ENCODE data around the gene IL1R2. TPM values are rescaled to one million over a fixed set of nuclear protein-coding genes. Genes with fewer than 3 reads are reported as not detected.
A peak's percentile ranks its signal among the peaks of the same experiment; 100 is the strongest.

Gene IL1R2
- total RNA-seq = 20.0 TPM
- 11.2 TPM for polyA plus RNA-seq (ENCODE audit: insufficient read depth, low read depth, low replicate concordance)
- long read RNA-seq, donor 1 = 0 reads
- long read RNA-seq, donor 2 = 0 reads
- long read RNA-seq, donor 3 = 0 reads
- long read RNA-seq, donor 4 = 0 reads
- long read RNA-seq, donor 5 = 0 reads
- long read RNA-seq, donor 6, partial matches to known transcripts = 0 of 1 reads
- long read RNA-seq, donor 6, other reads (novel, unspliced or antisense) = 0 of 1 reads
- long read RNA-seq, donor 7, partial matches to known transcripts = 3 of 5 reads
- long read RNA-seq, donor 7, other reads (novel, unspliced or antisense) = 1 of 5 reads
- long read RNA-seq, donor 8, partial matches to known transcripts = 0 of 1 reads
- long read RNA-seq, donor 8, other reads (novel, unspliced or antisense) = 0 of 1 reads
- long read RNA-seq, donor 9 = 0 reads
- long read RNA-seq, donor 10 = 0 reads

- FAIRE-seq = no peak
- Histone ChIP-seq H3K27ac (ENCODE audit: low read depth in 2 of 2, low read length in 2 of 2) (no peak within 1 kb of the TSS), H3K9ac (ENCODE audit: low read length in 3 of 3) (peak within 1 kb of the TSS in 1 of 3 donors; percentile 26), H3K4me1 (ENCODE audit: control insufficient read depth in 2 of 3, insufficient read depth in 2 of 3, low read depth in 1 of 3, low read length in 3 of 3) (peaks cover 0 to 5% (median 0%) of the 10 kb centered on the region in 3 donors), H3K9me3 (ENCODE audit: control insufficient read depth in 2 of 3, insufficient read depth in 1 of 3, low read length in 3 of 3) (no peaks in the 10 kb centered on the region), H3K36me3 (ENCODE audit: control insufficient read depth in 2 of 3, insufficient read depth in 3 of 3, low read length in 3 of 3) (no peaks in the 10 kb centered on the region), H3K4me3 (ENCODE audit: low read length in 3 of 3) (no peak within 1 kb of the TSS), H3K27me3 (ENCODE audit: control insufficient read depth, insufficient read depth, low read length) (no peaks in the 10 kb centered on the region)
- TF ChIP-seq, protein P1, sequence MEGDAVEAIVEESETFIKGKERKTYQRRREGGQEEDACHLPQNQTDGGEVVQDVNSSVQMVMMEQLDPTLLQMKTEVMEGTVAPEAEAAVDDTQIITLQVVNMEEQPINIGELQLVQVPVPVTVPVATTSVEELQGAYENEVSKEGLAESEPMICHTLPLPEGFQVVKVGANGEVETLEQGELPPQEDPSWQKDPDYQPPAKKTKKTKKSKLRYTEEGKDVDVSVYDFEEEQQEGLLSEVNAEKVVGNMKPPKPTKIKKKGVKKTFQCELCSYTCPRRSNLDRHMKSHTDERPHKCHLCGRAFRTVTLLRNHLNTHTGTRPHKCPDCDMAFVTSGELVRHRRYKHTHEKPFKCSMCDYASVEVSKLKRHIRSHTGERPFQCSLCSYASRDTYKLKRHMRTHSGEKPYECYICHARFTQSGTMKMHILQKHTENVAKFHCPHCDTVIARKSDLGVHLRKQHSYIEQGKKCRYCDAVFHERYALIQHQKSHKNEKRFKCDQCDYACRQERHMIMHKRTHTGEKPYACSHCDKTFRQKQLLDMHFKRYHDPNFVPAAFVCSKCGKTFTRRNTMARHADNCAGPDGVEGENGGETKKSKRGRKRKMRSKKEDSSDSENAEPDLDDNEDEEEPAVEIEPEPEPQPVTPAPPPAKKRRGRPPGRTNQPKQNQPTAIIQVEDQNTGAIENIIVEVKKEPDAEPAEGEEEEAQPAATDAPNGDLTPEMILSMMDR (IDR thresholded peaks at IDR 0.05; ENCODE audit: borderline replicate concordance, extremely low read depth, insufficient read depth) = no peak
- intact Hi-C loops (cut with DNase I) = no loop called here
- DNase-seq = no peak
Observed at GRCh38 chr2:101991721-101992145, at the start of gene IL1R2. TSS of gene IL1R2 (plus strand) at chr2:101991960. CDS start at chr2:102008576, 16,616 bp downstream.

GRCh38 chr2:101942851-101943250 lies 48.9 kb upstream of the IL1R2 start:
- Histone ChIP-seq H3K36me3 (ENCODE audit: control insufficient read depth in 2 of 3, insufficient read depth in 3 of 3, low read length in 3 of 3) (no peaks in the 10 kb centered on the region), H3K27me3 (ENCODE audit: control insufficient read depth, insufficient read depth, low read length) (no peaks in the 10 kb centered on the region), H3K9ac (ENCODE audit: low read length in 3 of 3) (no peak overlapping the region), H3K4me1 (ENCODE audit: control insufficient read depth in 2 of 3, insufficient read depth in 2 of 3, low read depth in 1 of 3, low read length in 3 of 3) (no peaks in the 10 kb centered on the region), H3K9me3 (ENCODE audit: control insufficient read depth in 2 of 3, insufficient read depth in 1 of 3, low read length in 3 of 3) (no peaks in the 10 kb centered on the region), H3K27ac (ENCODE audit: low read depth in 2 of 2, low read length in 2 of 2) (no peak overlapping the region), H3K4me3 (ENCODE audit: low read length in 3 of 3) (no peak overlapping the region)
- intact Hi-C loops (cut with DNase I) = no loop called here
- no peak for FAIRE-seq
- TF ChIP-seq, protein P1 (IDR thresholded peaks at IDR 0.05; ENCODE audit: borderline replicate concordance, extremely low read depth, insufficient read depth) = no peak
- no peak for DNase-seq

DNA sequence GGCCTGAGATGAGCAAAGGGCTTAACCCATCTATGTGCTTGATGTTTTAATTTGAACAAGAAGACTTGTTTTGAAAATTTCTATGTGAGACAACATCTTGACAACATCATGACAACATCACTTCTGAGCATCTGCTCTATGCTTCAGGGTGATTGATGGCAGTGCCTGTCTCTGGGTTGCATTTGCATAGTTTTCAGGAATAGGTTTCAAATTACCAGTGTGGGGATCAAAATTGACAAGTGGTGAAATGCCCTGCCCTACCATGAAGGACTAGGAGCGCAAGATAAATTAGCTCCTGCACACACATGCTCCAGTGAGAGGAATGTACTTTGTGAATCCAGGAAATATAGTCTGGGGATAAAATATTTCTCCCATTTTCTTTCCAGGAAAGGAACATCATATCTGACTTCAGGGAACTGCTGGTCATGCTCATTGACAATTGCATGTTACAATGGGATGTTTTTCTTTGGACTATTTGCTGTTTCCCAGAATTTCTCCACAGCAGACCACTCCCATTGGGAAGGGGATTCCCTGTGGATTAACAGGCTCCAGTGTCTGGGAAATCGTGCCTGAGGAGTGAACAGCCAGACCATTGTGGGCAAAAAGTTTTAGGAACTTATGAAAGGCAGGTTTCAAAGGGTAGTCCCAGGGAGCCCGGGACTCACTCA lies 45.3 kb upstream of the IL1R2 start:
- intact Hi-C loops (cut with DNase I) = no loop called here
- Histone ChIP-seq H3K27me3 (ENCODE audit: control insufficient read depth, insufficient read depth, low read length) (no peaks in the 10 kb centered on the region), H3K4me1 (ENCODE audit: control insufficient read depth in 2 of 3, insufficient read depth in 2 of 3, low read depth in 1 of 3, low read length in 3 of 3) (no peaks in the 10 kb centered on the region), H3K9me3 (ENCODE audit: control insufficient read depth in 2 of 3, insufficient read depth in 1 of 3, low read length in 3 of 3) (no peaks in the 10 kb centered on the region), H3K9ac (ENCODE audit: low read length in 3 of 3) (no peak overlapping the region), H3K27ac (ENCODE audit: low read depth in 2 of 2, low read length in 2 of 2) (no peak overlapping the region), H3K36me3 (ENCODE audit: control insufficient read depth in 2 of 3, insufficient read depth in 3 of 3, low read length in 3 of 3) (no peaks in the 10 kb centered on the region), H3K4me3 (ENCODE audit: low read length in 3 of 3) (no peak overlapping the region)
- DNase-seq = no peak
- TF ChIP-seq, protein P1 (IDR thresholded peaks at IDR 0.05; ENCODE audit: borderline replicate concordance, extremely low read depth, insufficient read depth) = no peak
- no peak for FAIRE-seq

All from kidney (tissue), 22 donors.